ENCODE results near the gene HMX2.
A peak's percentile ranks its signal among the peaks of the same experiment; 100 is the strongest.

HMX2 gene

GRCh38 chr10:123140164-123140982 is 7.6 kb upstream of the HMX2 start:
- no peak overlapping the region for H3K27ac ChIP-seq (ENCODE audit: low read depth, low read length)
- H3K9me3 ChIP-seq (ENCODE audit: control insufficient read depth, insufficient read depth, low read depth, low read length), result no peaks in the 10 kb centered on the region
- H3K4me1 ChIP-seq (ENCODE audit: control insufficient read depth, insufficient read depth, low read length), result peaks cover 36% of the 10 kb centered on the region
- H3K9ac ChIP-seq (ENCODE audit: low read length), result no peak overlapping the region
- H3K36me3 ChIP-seq (ENCODE audit: control insufficient read depth, insufficient read depth, low read length), result no peaks in the 10 kb centered on the region
- H3K4me3 ChIP-seq (ENCODE audit: low read depth, low read length), result peak overlapping the region; percentile 41
- peaks cover 100% of the 10 kb centered on the region for H3K27me3 ChIP-seq (ENCODE audit: control insufficient read depth, insufficient read depth, low read length)

GRCh38 chr10:123140983-123141390 is 6.9 kb upstream of the HMX2 start:
- no peak overlapping the region for H3K9ac ChIP-seq (ENCODE audit: low read length)
- peaks cover 100% of the 10 kb centered on the region for H3K27me3 ChIP-seq (ENCODE audit: control insufficient read depth, insufficient read depth, low read length)
- H3K4me1 ChIP-seq (ENCODE audit: control insufficient read depth, insufficient read depth, low read length), result peaks cover 41% of the 10 kb centered on the region
- no peak overlapping the region for H3K4me3 ChIP-seq (ENCODE audit: low read depth, low read length)
- no peak overlapping the region for H3K27ac ChIP-seq (ENCODE audit: low read depth, low read length)
- H3K9me3 ChIP-seq (ENCODE audit: control insufficient read depth, insufficient read depth, low read depth, low read length), result no peaks in the 10 kb centered on the region
- no peaks in the 10 kb centered on the region for H3K36me3 ChIP-seq (ENCODE audit: control insufficient read depth, insufficient read depth, low read length)

DNA sequence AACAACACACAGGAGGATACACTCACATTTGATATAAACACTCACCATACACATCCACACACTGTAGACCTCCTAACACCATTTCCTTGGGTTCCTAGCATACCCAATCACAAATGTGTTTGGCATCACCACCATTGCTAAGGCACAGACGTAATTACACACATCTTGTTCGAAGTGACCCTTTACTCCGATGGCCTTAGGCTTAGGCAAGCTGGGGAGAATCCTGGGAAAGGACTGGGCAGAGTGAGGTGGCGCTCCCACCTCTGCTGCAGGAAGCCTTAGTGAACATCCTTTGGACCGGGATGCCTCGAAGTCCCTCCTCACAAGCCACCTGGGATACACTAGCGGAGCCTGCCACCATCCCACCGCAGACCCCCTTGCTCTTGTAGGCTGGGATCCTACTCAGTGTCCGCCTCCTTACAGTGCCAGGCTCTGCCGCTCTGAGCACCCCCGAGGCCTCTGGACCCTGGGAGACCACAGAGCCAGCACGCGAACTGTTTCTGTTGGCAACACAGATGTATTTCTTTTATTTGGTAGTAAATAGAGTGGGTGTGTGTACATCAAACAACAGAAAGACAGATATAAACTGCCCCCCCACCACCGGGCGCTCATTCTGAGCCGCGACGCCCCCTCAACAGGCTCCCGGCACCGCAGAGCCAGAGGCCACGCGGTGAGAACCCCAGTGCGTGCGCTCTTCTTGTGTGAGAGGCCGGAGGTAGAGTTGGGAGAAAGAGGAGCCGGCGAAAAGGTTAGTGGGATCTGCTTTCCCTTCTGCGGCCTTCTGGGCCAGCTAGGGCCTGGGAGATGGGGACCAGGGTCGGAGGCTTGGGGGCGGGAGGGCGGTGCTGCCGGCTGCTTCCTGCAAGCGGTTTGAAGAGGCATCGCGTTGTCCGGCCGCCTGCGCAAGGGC is 5.9 kb upstream of the HMX2 start:
- no peak overlapping the region for H3K9ac ChIP-seq (ENCODE audit: low read length)
- H3K27me3 ChIP-seq (ENCODE audit: control insufficient read depth, insufficient read depth, low read length), result peaks cover 100% of the 10 kb centered on the region
- no peak overlapping the region for H3K27ac ChIP-seq (ENCODE audit: low read depth, low read length)
- peak overlapping the region; percentile 27; the same call in 1 of the 2 replicates for H3K4me3 ChIP-seq (ENCODE audit: low read depth, low read length)
- peaks cover 42% of the 10 kb centered on the region for H3K4me1 ChIP-seq (ENCODE audit: control insufficient read depth, insufficient read depth, low read length)
- no peaks in the 10 kb centered on the region for H3K36me3 ChIP-seq (ENCODE audit: control insufficient read depth, insufficient read depth, low read length)
- H3K9me3 ChIP-seq (ENCODE audit: control insufficient read depth, insufficient read depth, low read depth, low read length), result no peaks in the 10 kb centered on the region

DNA sequence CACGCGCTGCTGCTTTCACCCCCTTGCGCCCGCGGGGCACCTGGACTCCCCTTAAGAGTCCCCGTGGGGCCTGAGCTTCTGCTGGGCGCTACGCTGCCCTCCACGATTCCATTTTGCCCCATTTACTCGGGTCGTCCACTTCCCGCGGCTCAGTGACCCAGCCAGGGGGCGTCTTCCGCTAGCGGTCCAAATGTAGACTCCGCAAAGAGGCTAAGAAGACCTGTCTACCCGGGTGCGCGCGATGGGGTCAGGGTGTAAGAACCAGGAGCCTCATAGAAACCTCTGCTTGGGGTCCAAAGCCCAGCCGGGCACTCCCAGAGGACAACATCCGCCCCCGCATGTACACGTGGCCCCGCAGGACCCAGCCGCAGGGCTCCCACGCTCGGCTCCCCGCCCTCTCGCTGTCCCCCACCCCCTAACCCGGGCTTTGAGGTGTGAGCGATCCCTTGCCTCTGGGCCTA is 5.2 kb upstream of the HMX2 start:
- Histone ChIP-seq H3K9ac (ENCODE audit: low read length) (no peak overlapping the region), H3K4me3 (ENCODE audit: low read depth, low read length) (peak overlapping the region; percentile 27), H3K36me3 (ENCODE audit: control insufficient read depth, insufficient read depth, low read length) (no peaks in the 10 kb centered on the region), H3K9me3 (ENCODE audit: control insufficient read depth, insufficient read depth, low read depth, low read length) (no peaks in the 10 kb centered on the region), H3K4me1 (ENCODE audit: control insufficient read depth, insufficient read depth, low read length) (peaks cover 42% of the 10 kb centered on the region), H3K27me3 (ENCODE audit: control insufficient read depth, insufficient read depth, low read length) (peaks cover 100% of the 10 kb centered on the region), H3K27ac (ENCODE audit: low read depth, low read length) (no peak overlapping the region)

DNA sequence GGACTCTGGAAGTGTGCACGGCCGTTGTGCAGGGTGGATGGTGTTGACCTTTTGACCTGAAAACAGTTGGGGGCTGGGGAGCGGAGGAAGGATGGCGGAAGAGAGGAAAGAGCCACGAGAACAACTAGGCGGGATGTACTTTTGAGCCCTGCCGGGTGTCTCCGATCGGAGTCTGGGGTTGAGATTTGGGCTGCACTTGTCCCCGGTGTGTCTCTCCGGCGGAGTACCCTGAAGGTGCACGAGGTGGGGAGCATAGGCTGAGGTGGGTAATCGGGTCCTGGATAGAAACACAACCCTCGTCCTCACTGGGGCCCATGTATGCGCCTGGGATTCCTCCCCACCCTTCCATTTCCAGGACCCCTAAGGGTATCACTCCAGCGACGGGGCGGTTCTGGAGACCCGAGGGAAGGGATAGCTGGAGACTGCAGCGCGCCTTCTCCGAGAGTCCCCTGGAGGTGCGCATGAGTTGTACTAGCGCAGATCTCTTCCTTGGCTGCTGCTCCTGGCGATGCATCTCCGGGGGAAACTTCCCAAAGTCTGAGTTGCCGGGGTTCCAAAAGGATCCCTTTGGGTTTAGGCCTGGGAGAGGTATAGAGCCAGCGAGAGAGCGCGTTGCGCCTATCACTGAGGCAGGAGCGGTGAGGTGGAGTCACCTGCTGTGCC is 4.6 kb upstream of the HMX2 start:
- peaks cover 40% of the 10 kb centered on the region for H3K4me1 ChIP-seq (ENCODE audit: control insufficient read depth, insufficient read depth, low read length)
- H3K9me3 ChIP-seq (ENCODE audit: control insufficient read depth, insufficient read depth, low read depth, low read length), result no peaks in the 10 kb centered on the region
- no peak overlapping the region for H3K27ac ChIP-seq (ENCODE audit: low read depth, low read length)
- no peak overlapping the region for H3K9ac ChIP-seq (ENCODE audit: low read length)
- H3K27me3 ChIP-seq (ENCODE audit: control insufficient read depth, insufficient read depth, low read length), result peaks cover 100% of the 10 kb centered on the region
- peak overlapping the region; percentile 27 for H3K4me3 ChIP-seq (ENCODE audit: low read depth, low read length)
- H3K36me3 ChIP-seq (ENCODE audit: control insufficient read depth, insufficient read depth, low read length), result no peaks in the 10 kb centered on the region

DNA sequence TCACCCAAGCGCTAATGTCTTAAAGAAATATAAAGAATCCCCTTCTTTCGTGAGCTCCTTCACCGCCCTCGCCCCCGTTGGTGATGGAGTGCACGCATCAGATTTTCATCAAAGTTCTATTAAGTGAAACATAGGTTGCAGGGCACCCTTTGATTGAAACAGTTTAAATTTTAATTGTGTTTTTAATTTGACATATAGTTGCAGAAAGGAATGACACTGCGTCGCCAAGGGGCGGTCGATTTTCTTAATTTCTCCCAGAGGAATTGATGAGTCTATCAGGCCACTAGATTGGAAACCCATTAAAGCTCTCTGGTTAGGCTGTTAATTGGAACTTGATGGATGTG is 4.1 kb upstream of the HMX2 start:
- Histone ChIP-seq H3K27me3 (ENCODE audit: control insufficient read depth, insufficient read depth, low read length) (peaks cover 100% of the 10 kb centered on the region), H3K27ac (ENCODE audit: low read depth, low read length) (no peak overlapping the region), H3K9me3 (ENCODE audit: control insufficient read depth, insufficient read depth, low read depth, low read length) (no peaks in the 10 kb centered on the region), H3K36me3 (ENCODE audit: control insufficient read depth, insufficient read depth, low read length) (no peaks in the 10 kb centered on the region), H3K9ac (ENCODE audit: low read length) (no peak overlapping the region), H3K4me3 (ENCODE audit: low read depth, low read length) (no peak overlapping the region), H3K4me1 (ENCODE audit: control insufficient read depth, insufficient read depth, low read length) (peaks cover 44% of the 10 kb centered on the region)

DNA sequence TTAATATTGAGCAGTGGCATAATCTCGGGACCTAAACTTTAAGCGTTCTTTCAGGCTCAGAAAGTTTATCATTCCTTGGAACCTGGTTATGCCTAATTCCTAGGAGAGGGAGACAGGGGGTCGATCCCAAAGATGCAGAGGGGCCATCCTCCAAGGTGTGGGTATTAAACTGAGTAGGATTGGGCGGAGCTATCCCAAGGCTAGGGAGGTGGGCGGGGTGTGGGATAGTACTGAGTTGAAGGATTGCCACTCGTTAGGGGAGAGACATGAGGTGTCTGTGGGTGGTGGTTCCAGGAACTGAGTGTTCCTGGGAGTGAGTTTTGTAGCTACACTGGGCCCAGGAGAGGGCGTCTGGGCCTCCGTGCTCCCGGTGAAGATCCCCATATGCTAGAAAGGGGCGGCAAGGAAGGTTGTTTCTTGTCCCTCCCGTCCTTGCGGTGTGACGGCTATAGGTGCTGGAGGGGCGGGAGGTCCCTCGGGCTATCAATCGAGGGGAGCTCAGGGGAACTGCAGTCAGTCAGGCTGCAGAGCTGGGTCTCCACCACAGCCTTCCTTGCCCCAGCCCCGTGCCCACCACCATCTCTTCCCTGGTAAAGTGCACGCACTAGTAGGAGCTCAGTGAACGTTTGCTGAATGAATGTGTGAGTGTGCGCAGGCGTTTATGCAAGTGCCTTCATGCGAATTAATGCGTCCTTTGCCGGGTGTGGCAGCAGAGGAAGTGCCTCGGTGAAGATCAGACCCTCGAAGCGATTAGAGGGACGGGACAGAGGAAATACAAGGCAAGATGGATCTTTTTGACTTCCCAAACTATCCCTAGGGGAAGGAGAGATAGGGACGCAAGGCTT is 3.0 kb upstream of the HMX2 start:
- H3K4me1 ChIP-seq (ENCODE audit: control insufficient read depth, insufficient read depth, low read length), result peaks cover 41% of the 10 kb centered on the region
- H3K9ac ChIP-seq (ENCODE audit: low read length), result no peak overlapping the region
- peaks cover 100% of the 10 kb centered on the region for H3K27me3 ChIP-seq (ENCODE audit: control insufficient read depth, insufficient read depth, low read length)
- no peak overlapping the region for H3K27ac ChIP-seq (ENCODE audit: low read depth, low read length)
- H3K9me3 ChIP-seq (ENCODE audit: control insufficient read depth, insufficient read depth, low read depth, low read length), result no peaks in the 10 kb centered on the region
- H3K4me3 ChIP-seq (ENCODE audit: low read depth, low read length), result peak overlapping the region; percentile 15; the same call in 1 of the 2 replicates
- no peaks in the 10 kb centered on the region for H3K36me3 ChIP-seq (ENCODE audit: control insufficient read depth, insufficient read depth, low read length)

- H3K36me3 ChIP-seq (ENCODE audit: control insufficient read depth, insufficient read depth, low read length), result no peaks in the 10 kb centered on the region
- no peak overlapping the region for H3K9ac ChIP-seq (ENCODE audit: low read length)
- peaks cover 46% of the 10 kb centered on the region for H3K4me1 ChIP-seq (ENCODE audit: control insufficient read depth, insufficient read depth, low read length)
- H3K27ac ChIP-seq (ENCODE audit: low read depth, low read length), result no peak overlapping the region
- H3K9me3 ChIP-seq (ENCODE audit: control insufficient read depth, insufficient read depth, low read depth, low read length), result no peaks in the 10 kb centered on the region
- H3K27me3 ChIP-seq (ENCODE audit: control insufficient read depth, insufficient read depth, low read length), result peaks cover 100% of the 10 kb centered on the region
- H3K4me3 ChIP-seq (ENCODE audit: low read depth, low read length), result peak overlapping the region; percentile 29; the same call in 1 of the 2 replicates
Measured at GRCh38 chr10:123145542-123146012, 2.4 kb upstream of the HMX2 start.

DNA sequence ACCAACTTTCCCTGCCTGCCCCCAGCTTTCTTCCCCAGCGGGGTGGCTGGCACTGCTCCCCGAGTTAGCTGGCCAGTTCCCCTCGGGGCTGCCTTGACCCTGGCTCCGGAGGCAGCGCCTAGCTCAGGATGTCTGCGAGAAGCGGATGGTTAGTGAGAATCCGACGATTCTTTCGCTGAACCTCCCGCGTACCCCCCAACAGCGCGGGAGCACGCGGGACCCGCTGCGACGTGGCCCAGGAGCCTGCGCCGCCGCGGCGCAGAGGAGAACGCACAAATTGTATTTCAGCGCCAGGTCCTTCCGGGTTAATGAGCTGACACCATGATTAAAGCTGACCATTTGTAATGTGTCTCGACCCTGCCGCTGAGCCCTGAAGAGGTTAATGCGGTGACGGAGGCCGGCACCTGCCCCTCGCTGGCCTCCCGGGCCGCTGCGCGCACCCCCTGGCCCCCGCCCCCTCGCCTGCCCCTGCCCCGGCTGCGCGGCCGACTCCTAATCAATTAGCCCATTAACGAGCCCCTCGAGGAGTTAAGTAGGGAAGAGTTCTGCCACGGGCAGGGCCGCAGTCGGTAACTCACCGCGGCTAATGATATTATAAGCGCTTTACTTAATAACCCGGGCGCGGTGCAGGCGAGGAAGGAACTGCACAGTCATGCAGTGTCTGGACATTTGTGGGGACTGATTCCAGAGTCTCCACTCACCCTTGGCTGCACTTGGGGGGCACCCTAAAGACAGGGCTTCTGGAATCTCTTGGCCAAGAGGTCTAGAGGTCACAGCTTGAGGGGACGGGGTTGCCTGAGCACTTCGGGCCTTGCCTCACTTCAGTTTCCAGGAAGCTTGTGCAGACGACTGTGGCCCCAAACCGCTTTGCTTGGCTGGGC is 1.7 kb upstream of the HMX2 start:
- Histone ChIP-seq H3K27ac (ENCODE audit: low read depth, low read length) (no peak overlapping the region), H3K9me3 (ENCODE audit: control insufficient read depth, insufficient read depth, low read depth, low read length) (no peaks in the 10 kb centered on the region), H3K36me3 (ENCODE audit: control insufficient read depth, insufficient read depth, low read length) (no peaks in the 10 kb centered on the region), H3K4me3 (ENCODE audit: low read depth, low read length) (peak overlapping the region; percentile 29; the same call in 1 of the 2 replicates), H3K9ac (ENCODE audit: low read length) (no peak overlapping the region), H3K27me3 (ENCODE audit: control insufficient read depth, insufficient read depth, low read length) (peaks cover 100% of the 10 kb centered on the region), H3K4me1 (ENCODE audit: control insufficient read depth, insufficient read depth, low read length) (peaks cover 51% of the 10 kb centered on the region)

Measured in HUES6 (cell line).